LHCN-M2 (cell line): Measurements from ENCODE around the gene GJC2. TPM values are rescaled to one million over a fixed set of nuclear protein-coding genes. Genes with fewer than 3 reads are reported as not detected.

Experiments
- DNase-seq: peaks from one replicate; pipeline ENCODE4 v3.0.0-alpha.2; 2012; ENCODE audit warnings: low read depth
- total RNA-seq: library from RNA; depleted of rRNA; stranded (reverse); fragments of >200 nt; gene quantifications from 2 replicates; pipeline ENCODE4 v1.2.3, GENCODE V29; 2014; rRNA removed

Gene GJC2
- total RNA-seq, 1 experiment from 2014 or later = 0.63 TPM

DNA sequence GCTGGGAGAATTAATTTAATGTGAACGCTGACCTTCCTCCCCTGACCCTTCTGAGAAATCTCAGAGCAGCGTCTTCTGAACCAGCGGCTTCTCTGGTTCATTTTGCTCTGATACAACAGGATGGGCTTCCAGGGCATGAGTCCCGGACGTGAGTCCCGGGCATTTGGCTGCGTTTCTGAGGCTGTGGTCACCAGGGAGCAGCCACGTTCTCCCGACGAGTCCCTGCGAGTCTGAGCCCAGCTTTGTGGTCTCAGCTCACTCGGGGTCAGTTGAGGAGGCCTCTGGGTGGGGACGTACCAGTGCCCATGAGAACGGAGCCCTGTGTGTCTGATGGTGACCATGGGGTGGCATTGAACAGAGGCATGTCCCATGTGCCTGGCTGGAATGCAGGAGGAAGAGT lies 40.5 kb downstream of the GJC2 start:
- no peak for DNase-seq

DNA sequence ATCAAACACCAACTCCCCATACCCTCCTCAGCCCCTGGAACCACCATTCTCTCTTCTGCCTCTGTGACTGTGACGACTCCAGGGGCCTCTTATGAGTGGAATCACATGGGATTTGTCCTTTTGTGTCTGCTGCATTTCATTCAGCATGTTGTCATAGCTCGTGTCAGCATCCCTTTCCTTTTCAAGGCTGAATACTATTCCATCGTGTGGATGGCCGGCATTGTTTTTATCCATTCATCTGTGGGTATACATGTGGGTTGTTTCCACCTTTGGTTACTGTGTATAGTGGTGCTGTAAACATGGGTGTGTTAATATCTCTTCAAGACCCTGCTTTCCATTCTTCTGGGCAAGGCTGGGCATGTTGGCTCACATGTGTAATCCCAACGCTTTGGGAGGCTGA lies 41.0 kb downstream of the GJC2 start:
- no peak for DNase-seq

DNA sequence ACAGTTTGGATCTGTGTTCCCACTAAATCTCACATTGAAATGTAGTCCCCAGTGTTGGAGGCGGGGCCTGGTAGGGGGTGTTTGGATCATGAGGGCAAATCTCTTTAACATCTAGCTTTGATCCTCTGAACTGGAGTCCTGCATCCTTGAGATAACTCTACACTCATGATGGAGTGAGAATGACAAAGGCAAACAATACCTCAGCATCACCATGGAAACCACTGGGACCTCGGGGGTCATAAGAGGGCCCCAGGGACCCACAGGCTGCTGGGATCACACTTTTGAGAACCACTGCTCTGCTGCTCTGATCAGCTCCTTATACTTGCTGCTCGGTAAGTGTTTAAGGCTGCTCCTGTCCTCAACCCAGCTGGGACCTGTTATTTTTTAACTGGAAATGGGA lies 44.7 kb downstream of the GJC2 start:
- DNase-seq = no peak

DNA sequence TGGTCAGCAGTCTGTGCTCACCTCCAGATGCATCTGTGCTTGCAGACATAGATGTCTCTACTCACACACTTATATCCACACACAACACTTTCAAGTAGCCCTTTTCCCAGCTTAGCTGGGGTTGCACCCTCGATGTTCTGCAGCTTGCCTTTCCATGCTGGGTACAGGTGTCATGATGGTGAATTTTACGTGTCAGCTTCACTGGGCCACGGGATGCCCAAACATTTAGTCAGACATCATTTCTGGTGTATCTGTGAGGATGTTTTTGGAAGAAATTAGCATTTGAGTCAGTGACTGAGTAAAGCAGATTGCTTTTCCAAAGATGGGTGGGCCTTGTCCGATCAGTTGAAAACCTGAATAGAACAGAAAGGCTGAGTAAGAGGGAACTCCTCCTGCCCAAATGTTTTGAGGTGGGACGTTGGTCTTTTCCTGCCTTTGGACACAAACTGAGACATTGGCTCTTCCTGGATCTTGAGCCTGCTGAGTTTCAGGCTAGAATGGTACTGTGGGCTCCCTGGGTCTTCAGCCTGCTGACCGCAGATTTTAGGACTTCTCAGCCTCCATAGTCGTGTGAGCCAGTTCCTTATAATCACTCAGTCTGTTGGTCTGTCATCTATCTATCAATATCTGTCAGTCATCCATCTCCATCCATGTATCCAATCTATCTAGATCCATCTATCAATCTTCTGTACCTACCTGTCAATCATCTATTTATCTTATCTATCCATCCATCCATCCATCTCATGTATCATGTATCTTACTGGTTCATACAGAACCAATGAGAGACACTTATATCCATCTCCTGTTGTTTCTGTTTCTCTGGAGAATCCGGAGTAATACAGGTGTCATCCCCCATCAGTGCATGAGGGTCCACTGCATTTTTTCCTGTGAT lies 45.4 kb downstream of the GJC2 start:
- no peak for DNase-seq

DNA sequence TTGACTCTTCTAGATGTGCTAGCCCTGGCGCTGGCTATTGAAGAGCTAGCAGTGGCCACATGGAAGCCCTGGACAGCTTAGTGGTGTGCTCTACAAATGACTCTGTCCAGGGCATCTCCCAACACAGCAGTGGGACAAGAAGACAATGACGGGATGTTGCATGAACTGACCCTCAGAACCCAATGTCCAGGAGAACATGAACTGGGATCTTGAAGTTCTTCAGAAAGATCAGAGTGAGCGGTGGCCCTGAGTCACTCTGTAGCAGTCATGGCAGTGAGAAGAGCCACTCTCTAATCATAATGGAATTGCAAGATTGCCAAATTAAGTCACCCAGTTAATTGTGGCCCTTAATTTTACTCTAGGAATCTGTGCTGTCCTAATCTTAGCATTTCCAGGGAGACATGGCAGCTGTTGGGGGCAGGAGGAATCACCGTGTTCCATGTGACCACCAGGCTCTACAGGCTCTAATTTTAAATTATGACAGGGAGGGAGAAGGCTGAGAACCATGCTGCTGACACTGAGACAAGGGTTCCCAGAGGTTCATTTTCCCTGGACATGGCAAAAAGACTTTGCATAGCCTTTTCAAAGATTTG lies 47.9 kb downstream of the GJC2 start:
- no peak for DNase-seq

DNA sequence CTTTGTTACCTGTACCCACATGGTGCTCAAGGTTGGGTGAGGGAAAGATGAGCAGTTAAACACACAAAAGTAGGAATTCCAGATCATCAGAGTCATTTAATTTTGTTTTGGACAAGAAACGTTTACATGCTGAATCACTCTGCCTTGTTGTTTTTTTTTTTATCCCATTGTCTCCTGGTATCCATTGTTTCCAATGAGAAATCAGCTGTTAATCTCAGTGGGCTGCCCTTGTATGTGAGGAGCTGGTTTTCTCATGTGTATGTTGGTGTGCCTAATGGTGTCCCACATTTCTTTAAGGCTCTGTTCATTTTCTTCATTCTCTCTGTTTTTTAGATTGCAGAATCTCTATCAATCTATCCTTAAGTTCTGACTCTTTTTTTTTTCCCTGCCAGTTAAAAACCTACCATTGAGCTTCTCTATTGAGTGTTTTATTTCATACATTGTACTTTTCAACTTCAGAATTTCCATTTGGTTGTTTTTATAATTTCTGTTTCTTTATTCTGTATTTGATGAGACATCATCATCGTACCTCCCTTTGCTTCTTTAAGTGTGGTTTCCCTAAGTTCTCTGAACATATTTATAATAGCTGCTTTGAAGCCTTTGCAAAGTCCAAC lies 49.4 kb downstream of the GJC2 start:
- peak; percentile 26 for DNase-seq

DNA sequence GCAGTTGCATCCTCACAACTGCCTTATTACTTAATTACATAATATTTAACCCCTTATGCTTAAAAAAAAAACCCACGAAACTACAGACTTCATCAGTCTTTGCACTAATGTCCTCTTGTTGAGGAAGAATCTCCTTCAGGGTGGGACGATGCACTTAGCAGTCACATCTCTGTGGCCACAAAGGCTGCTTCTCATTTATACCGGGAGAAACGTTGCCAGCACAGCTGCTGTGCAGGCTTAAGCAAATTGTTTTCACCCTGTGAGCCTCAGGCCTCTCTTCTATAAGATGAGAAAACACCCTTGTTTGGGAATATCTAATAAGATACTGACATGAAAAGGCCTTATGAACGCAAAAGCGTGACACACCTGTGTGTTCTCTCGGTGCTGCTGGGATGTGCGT lies 55.2 kb downstream of the GJC2 start:
- DNase-seq = no peak

DNA sequence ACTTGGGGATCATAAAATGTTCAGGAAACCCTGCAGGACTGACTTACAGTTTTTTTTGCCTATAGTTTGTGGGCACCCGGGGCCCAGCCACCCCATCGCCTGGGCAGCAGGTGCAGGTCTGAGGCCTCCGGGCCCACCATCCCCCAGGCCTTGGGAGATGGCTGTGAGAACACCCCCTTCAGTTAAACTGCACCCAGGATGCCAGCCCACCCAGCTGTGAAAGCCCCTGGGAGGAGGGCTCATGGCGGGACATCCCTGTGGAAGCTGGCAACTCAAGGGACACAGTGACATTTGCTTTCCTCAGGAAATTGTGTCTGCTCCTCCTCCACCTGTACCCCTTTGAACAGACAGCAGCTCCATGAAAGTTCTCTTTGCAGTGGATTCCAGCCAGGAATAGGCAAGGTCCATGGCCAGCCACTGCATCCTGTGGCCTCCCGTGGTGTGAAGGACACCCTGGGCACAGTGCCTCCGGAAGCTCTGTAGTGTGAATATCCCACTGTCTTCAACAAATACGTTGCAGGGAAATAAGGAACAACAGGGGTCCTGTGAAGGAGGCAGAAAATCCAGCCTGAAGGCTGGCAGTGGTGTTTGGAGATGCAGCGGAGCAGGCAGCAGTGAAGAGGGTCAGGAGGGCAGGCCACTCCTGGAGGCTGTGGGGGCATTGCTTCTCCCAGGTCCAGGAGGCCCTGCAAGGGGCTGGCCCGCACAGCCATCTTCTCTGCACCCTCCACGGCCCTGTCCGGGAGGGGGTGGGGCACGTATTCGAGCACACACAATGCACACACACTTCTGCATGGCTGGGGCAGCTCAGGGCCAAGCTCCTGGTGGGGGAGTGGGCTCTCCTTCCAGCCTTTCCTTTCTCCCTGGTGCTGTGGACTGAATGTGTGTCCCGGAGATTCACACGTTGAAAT lies 56.1 kb downstream of the GJC2 start:
- no peak for DNase-seq

DNA sequence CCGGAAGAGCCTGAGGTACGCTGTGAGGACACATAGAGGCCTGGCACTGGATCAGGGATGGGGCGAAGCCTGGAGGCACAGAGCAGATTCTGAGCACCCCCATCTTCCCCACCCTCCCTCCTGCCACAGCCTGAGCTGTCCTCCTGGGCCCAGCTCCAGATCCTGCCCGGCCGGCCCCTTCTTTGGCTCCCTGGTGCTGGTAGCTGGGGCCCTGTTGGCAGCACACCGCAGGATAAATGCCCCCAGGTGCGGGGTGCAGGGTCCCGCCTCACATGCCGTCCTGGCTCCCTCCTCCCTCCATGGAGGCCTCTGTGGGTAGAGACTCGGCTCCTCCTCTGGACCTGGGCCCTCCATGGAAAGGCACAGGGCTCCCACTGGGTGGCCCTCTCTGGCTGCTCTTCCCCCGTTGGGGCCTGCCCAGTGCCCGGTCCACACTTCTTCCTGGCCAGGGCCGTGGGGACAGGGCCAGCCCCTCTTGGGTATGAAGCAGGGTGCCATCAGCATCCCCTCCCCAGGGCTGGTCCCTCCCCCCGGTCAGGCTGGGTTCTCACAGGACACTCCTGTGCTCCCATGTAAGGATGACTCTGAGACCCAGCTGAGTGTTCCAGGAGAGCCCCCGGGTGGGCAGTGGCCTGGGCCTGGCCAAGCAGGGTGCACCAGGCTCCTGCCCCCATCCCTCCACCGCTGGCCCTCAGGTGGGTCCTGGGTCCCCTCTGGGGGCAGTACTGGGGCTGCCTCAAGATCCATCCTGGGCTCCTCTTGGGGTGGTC lies 57.0 kb downstream of the GJC2 start:
- no peak for DNase-seq

DNA sequence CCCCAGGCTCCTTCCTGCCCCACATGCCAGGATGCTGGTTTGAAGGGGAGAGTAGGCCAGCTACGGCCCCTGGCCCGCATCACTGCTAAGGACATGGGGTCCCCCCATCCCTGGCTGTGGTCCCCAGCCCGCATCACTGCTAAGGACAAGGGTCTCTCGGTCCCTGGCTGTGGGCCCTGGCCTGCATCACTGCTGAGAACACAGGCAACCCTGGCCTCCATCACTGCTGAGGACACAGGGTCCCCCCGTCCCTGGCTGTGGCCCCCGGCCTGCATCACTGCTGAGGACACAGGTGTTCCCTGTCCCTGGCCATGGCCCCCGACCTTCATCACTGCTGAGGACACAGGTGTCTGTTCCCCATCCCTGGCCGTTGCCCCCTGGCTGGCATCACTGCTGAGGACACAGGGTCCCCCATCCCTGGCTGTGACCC lies 57.7 kb downstream of the GJC2 start:
- DNase-seq = no peak

DNA sequence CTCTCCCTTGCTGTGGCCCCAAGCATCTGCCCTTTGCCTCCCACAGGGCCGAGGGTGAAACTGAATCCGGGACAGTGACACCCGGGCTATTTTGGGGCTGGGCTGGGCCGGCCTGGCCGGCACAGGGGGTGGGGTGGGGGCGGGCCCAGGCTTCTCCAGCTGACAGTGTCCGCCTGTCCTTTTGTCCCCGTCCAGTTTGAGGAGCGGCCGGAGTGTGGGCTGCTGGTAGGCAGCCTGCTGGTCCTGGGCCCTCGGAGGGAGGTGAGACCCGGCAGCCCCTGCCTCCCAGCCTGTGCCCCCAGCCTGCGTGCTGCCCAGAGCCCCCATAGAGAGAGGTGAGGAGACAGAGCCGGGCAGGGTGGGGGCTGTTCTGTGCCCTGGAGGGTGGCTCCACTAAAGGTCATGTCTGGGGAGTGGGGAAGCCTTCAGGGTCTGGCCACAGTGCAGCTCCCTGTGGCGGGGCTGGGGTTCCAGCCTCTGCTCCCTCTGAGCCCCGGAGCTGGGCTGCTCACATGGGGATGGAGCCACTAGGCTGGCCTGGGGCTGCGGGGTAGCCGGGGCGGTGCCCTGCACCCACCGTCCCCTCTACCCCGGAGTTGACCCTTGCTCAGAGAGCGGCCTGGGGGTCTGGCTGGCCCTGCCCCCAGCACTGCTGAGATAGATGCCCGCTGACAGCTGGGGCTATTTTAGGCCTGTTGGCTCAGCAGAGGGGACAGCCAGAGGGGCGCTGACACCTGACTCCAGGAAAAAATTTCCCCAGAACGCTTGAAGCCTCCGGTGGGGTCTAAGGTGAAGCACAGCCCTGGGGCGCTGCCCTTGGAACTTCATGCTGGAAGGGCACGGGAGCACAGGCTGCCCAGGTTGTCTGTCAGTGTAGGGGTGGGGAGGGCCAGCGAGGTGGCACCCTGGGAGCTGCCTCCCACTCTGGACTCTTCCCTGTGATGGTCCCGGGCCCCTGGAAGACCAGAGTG lies 58.4 kb downstream of the GJC2 start, which contains the start of gene OBSCN:
TSS of gene OBSCN (plus strand) at position 194 of the 971 bp plus-strand sequence. CDS start 3,740 bp downstream, outside the sequence.
- DNase-seq = no peak

DNA sequence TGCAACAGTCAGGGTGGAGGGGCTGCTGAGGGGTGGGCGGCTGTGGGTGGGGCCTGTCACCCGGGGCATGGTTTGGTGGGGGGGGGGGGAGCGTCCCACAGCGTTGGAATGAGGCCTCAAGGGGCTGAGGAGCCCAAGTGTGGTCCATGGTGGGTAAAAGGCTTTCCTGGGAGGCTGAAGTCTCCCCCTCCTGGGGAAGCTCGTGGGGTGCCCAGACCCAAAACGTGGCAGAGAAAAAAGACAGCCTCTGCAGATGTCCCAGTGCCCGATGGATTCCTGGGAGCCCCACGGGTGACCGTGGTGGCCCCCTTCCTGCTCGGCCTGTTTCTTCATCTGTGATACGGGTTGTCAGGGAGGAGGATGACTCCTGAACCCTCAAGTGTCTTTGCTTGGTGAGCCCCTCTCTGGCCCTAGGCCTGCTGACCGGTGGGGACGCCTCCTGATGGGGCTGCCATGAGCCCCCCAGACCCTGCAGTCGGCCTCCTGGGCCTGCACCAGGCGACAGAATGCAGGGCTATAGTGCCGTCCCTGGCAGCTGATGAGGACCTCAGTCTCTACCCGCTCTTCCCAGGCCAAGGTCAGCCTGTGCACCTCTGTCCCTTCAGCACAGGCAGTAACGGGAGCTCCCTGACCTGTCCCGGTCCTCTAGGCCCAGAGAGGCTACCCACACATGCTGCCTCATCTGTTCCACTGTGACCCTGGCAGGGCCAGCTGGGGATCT lies 59.3 kb downstream of the GJC2 start:
- DNase-seq = no peak

Other genes starting within 250 kb of the GJC2 start
- 3.5 and 4.3 TPM in 2 replicates for gene WNT9A, start 202.0 kb upstream of the GJC2 start, total RNA-seq
- not detected in 2 replicates for gene WNT3A, start 142.9 kb upstream of the GJC2 start, total RNA-seq
- 354 and 378 TPM in 2 replicates for gene ARF1, start 67.2 kb upstream of the GJC2 start, total RNA-seq
- gene C1orf35, start 46.6 kb upstream of the GJC2 start, total RNA-seq = 16.3 and 18.5 TPM in 2 replicates
- gene MRPL55, start 40.6 kb upstream of the GJC2 start, total RNA-seq = 55.0 and 78.6 TPM in 2 replicates
- 376 and 378 TPM in 2 replicates for gene GUK1, start 9.7 kb upstream of the GJC2 start, total RNA-seq
- gene IBA57, start 15.9 kb downstream of the GJC2 start, total RNA-seq = 2.6 and 5.1 TPM in 2 replicates
- gene OBSCN, start 58.1 kb downstream of the GJC2 start, total RNA-seq = 2.1 TPM in 2 replicates